NCI-H460 (cell line): Measurements from ENCODE around the gene CTAGE4. TPM values are rescaled to one million over a fixed set of nuclear protein-coding genes. Genes with fewer than 3 reads are reported as not detected.
"Not testable (repeated sequence)": the region's sequence is repeated elsewhere in the genome, so short reads cannot be mapped to it uniquely, and the experiment has no call there.

Experiments
- DNase-seq: peaks from one replicate; pipeline ENCODE4 v3.0.0-alpha.2; 2016; ENCODE audit warnings: low read depth; ENCODE audit errors: extremely low read depth
- polyA plus RNA-seq: library from polyadenylated mRNA; depleted of rRNA; stranded (reverse); fragments of >200 nt; gene quantifications from 2 replicates; pipeline ENCODE4 v1.2.3, GENCODE V29; 2014; cell fraction: nucleus; rRNA removed
- total RNA-seq: library from RNA; depleted of rRNA; stranded (reverse); fragments of >200 nt; shearing (Covaris generic); gene quantifications from 2 replicates; pipeline ENCODE4 v1.2.3, GENCODE V29; 2014; rRNA removed

CTAGE4 gene, protein sequence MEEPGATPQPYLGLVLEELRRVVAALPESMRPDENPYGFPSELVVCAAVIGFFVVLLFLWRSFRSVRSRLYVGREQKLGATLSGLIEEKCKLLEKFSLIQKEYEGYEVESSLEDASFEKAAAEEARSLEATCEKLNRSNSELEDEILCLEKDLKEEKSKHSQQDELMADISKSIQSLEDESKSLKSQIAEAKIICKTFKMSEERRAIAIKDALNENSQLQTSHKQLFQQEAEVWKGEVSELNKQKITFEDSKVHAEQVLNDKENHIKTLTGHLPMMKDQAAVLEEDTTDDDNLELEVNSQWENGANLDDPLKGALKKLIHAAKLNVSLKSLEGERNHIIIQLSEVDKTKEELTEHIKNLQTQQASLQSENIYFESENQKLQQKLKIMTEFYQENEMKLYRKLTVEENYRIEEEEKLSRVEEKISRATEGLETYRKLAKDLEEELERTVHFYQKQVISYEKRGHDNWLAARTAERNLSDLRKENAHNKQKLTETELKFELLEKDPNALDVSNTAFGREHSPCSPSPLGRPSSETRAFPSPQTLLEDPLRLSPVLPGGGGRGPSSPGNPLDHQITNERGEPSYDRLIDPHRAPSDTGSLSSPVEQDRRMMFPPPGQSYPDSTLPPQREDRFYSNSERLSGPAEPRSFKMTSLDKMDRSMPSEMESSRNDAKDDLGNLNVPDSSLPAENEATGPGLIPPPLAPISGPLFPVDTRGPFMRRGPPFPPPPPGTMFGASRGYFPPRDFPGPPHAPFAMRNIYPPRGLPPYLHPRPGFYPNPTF
- 0.12 TPM in 2 replicates for total RNA-seq
- not detected in 2 replicates for polyA plus RNA-seq

DNA sequence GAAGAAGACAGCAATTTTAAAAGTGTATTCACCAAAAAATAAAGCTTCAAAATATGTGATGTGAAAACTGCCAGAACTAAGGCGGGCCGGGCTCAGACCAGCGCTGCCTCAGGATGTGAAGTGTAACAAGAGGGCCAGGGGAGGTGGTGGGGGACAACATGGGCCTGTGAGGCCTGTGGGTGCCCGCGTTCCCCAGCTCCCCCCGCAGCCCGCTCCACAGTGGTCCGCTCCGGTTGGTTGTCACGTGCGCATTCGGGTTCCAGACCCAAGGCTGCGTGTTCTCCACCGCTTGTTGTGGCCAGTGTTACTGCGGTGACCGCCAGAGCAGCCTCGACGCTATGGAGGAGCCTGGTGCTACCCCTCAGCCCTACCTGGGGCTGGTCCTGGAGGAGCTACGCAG is at the start of gene CTAGE4:
TSS of gene CTAGE4 (plus strand) at position 301 of the 400 bp plus-strand sequence. CDS start at position 339, 38 bp downstream.
- not testable (repeated sequence) for DNase-seq

DNA sequence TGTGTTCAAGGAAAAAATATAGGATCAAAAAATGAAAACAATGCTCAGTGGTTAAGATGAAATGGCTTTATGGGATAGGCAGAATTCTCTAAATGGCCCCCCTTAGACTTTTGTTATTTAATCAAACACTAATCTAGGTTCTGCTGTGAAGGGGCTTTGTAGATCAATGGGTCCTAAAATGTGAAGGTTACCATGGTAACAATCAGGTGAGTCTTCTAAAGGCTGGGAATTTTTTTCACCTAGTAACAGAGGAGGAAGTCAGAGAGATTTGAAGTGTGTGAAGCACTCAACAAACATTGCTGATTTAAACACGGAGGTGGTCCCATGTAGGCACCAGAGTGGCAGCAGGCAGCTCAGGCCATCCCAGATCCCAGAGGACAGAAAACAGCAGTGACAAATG is 49.1 kb upstream of the CTAGE4 start:
- no peak for DNase-seq

DNA sequence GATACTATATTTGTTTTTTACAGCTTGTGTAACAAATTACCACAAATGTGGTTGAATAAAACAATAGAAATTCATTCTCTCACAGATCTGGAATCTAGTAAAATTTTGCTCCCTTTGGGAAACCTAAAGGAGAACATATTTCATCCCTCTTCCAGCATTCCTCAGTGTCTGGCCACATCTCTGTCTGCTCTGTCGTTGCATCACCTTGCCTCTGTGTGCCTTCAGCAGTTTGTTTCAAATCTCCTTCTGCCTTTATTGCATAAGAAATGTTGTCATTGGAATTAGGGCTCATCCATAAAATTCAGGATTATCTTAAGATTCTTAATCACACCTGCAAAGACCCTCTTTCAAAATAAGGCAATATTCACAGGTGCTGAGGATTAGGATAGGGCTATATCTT is 45.8 kb upstream of the CTAGE4 start:
- no peak for DNase-seq

DNA sequence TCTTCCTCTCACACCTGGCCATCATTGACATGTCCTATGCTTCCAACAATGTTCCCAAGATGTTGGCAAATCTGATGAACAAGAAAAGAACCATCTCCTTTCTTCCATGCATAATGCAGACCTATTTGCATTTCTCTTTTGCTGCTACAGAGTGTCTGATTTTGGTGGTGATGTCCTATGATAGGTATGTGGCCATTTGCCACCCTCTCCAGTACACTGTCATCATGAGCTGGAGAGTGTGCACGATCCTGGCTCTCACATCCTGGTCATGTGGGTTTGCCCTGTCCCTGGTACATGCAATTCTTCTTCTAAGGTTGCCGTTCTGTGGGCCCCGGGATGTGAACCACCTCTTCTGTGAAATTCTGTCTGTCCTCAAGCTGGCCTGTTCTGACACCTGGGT is 41.1 kb upstream of the CTAGE4 start:
- DNase-seq: no peak

DNA sequence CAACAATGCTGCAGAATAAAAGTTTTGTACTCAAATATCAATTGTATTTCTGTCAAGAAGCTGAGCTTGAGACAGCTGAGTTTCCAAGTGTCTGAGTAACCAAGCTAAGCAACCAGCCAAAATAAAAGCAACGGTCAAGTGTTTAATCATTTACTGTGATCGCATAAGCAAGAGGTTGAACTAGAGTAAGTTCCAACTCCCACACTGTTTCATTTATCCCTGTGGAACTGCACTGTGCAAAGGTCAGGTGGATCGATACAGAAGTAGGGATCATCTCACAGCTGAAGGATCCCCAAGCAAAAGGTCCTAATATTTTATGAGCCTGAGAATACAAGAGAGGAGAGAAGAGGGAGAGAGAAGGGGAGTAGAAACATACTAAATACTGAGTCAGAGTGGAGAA is 38.8 kb upstream of the CTAGE4 start:
- DNase-seq: no peak

DNA sequence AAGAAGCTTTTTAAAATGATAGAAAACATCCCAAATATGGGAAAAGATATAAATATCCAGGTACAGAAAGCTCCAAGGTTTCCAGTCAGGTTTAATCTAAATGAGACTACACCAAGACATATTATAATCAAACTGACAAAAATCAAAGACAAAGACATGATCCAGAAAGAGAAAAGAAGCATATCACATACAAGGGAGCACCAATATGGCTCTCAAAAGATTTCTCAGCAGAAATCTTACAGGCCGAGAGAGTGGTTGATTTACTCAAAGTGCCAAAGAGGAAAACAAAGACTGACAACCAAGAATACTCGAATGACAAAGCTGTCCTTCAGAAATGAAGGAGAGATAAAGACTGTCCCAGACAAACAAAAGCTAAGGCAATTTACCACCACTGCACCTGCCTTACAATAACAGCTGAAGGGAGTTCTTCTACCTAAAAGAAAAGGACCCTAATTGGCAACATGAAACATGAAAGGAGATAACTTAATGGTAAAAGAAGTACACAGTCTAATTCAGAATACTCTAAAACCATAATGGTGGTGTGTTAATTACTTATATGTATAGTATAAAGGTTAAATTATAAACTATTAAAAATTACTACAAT is 34.9 kb upstream of the CTAGE4 start:
- DNase-seq: no peak

DNA sequence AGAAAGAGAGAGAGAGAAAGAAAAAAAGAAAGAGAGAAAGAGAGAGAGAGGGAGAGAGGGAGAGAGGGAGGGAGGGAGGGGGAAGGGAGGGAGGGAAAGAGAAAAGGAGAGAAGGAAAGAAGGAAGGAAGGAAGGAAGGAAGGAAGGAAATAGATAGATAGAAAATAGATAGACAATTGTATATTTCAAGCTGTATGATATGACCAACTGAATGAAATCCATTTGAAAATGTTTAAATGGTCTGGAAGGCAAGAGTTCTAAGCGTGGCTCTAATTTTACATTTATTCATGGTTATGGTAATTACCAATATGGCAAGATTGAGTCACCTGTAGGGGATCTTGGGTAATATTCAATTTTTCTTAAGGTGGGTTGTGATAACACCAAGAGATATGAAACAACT is 24.4 kb upstream of the CTAGE4 start:
- DNase-seq: no peak

DNA sequence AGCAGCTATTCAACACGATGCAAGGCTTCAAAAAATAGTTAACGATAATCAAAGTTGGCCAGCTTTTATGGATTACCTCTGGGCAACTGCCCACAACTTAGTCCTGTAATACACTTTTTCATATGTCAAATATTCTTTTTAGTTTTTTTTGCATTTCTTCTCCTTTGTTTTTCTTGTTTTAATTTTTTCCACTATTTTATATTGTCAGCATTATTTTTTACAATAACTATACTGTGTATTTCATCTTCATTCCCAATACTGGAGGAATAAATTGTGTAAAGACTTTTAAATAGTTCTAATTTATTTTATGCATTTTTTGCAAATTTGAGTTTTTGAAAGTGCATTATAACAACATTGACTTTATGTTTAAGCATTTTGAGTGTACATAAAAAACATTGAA is 18.5 kb upstream of the CTAGE4 start:
- DNase-seq: no peak

DNA sequence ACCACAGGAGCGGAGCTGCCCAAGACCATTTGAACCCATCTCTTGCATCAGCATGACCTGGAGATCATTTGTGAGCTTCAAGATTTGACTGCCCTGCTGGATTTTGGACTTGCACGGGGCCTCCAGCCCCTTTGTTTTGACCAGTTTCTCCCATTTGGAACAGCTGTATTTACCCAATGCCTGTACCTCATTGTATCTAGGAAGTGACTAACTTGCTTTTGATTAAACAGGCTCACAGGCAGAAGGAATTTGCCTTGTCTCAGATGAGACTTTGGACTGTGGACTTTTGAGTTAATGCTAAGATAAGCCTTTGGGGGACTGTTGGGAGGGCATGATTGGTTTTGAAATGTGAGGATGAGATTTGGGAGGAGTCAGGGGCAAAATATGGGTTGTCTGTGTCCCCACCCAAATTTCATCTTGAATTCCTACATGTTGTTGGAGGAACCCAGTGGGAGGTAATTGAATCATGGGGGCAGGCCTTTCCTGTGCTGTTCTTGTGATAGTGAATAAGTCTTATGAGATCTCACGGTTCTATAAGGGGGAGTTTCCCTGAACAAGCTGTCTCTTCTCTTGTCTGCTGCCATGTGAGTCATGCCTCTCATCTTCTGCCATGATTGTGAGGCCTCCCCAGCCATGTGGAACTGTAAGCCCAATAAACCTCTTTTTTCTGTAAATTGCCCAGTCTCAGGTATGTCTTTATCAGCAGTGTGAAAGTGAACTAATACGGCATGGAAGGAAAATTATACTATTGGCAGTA is 11.5 kb upstream of the CTAGE4 start:
- DNase-seq: not testable (repeated sequence)

DNA sequence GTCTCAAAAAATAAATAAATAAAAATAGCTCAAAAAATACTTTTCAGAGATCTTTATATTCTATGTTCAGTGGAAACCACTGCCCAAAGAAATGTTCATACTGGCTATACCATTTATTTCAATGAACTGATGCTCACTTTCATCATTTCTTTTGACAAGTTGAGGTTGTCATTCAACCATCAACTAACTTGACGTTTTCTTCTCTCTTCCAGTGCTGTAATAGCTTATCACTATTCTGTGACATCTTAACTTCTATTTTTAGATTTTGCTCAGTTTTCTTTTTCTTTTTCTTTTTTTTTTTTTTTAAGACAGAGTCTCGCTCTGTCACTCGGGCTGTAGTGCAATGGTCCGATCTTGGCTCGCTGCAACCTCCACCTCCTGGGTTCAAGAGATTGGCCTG is 8.7 kb upstream of the CTAGE4 start:
- no peak for DNase-seq

DNA sequence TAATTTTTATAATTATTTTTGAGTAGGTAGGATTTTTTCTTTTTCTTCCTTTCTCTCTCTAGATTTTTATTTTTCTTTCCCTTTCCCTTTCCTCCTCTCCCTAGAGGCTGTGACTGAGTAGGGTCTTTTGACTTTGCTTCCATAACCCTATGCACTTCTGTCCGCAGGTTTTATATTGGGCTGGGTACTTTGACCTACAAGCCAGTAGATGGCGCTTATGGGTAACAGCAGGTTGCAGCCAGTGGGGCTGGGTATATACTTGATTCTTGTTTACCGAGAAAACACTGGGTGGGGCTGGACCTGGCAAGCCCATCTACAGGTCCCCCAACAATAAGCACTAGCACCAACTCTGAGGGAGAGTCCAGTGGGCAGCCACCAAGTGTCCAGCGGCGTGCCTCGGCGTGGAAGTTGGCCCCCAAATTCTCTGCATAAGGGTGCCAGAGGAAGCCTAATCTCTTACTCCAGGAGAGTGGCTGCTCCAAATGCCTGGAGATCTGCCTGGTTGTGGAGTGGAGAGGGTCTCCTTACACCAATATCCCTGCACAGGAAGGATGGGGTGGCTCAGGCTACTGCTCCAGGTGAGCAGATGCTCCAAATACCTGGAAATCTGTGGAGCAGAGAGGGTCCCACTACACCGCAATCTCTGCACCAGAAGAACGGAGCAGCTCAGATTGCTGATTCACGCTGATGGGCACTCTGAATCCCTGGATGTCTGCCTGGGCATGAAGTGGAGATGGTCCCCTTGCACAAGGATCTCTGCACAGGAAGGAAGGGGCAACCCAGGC is 4.7 kb upstream of the CTAGE4 start:
- not testable (repeated sequence) for DNase-seq

DNA sequence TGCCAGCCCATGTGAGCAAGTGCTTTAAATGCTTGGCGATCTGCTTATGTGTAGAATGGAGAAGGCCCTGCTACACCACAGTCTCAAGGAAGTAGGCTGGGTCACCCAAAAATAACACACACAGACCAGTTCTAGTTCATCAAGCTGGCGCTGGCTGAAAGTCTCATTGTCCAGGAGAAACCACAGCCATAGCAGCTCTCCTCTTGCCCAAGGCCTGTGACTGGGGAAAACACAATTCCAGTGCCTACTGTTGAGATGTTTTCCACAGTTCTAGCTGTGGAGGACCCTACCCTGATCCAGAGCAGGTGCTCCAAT is 4.1 kb upstream of the CTAGE4 start:
- DNase-seq: not testable (repeated sequence)

DNA sequence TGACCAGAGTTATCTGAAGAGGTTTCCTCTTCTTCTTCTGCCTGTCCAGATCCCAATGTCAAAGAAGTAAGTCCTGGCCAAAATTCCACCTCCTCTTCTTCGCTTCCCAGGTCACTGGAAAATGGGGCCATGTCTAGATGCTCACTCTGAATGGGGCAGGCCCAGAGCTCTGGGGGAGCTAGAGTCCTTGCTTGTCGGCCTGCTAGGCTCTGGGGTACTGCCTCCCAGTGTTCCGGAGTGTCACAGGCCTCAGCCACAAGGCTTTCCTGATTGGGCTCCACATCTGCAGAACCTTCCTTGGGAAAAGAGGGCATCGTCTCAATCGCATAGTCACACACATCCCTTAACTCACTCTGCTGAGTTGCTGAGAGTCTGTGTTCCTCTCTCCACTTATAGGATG is 4.6 kb downstream of the CTAGE4 start:
- not testable (repeated sequence) for DNase-seq

DNA sequence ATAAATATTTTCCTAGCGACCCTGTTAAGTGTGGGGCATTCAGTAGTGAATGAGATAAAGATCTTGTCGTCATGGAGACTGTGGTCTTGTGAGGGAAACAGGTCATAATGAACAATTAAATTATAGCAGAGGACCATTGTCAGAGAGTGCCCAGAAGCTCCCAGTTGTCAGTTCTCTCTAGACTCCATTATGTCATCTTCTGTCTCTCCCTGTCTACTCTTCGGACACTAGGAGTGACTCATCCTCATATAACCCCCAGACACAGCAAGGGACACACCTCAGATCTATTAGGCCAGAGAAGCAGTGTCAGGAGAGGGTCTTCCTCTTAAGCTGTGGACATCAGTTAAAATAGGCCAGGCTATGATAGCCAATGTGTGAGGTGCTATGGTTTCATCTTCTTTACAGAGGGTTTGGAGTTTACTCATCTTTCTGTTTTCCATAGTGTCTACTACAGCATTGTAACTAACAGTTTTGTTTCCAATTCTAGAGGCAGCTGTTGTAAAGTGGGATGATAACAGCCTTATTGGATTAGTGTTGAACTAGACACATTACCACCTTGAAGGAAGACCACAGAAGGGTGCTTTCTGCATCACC is 5.4 kb downstream of the CTAGE4 start:
- DNase-seq: not testable (repeated sequence)

DNA sequence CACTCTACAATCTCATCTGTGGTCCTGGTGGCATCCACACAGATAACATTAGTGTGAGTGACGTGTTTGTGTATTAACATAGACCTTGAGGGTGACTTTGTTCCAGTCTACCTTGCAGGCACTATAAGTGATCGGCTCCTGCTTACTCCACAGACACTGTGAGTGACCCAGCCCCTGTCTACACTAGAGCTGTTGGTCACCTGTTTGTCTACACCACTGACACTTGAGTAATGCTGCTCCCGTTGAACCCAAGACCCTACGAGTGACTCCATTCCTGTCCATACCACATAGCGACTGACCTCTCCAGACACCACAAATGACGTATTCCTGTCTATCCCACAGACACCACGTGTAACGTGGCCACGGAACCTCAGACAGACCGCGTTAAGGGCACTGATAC is 10.5 kb downstream of the CTAGE4 start:
- not testable (repeated sequence) for DNase-seq

DNA sequence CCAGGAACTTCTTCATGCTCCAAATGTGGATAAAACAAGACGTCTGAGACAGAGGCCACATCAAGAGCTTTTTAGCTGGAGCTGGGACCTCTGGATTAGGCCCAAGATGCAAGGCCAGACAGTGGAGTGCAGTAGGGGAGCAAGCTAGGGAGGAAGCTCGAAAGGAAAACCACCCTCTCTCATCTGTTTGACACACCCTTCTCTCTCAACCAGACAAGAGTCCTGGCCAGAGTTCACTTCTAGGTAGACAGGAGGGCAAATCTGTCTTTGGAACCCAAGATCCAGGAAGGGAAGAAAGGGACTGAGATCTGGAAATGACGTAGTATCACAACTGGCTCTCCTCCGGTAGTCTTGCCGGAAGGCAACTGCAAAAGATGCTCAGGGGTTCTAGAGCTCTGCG is 11.2 kb downstream of the CTAGE4 start:
- not testable (repeated sequence) for DNase-seq

DNA sequence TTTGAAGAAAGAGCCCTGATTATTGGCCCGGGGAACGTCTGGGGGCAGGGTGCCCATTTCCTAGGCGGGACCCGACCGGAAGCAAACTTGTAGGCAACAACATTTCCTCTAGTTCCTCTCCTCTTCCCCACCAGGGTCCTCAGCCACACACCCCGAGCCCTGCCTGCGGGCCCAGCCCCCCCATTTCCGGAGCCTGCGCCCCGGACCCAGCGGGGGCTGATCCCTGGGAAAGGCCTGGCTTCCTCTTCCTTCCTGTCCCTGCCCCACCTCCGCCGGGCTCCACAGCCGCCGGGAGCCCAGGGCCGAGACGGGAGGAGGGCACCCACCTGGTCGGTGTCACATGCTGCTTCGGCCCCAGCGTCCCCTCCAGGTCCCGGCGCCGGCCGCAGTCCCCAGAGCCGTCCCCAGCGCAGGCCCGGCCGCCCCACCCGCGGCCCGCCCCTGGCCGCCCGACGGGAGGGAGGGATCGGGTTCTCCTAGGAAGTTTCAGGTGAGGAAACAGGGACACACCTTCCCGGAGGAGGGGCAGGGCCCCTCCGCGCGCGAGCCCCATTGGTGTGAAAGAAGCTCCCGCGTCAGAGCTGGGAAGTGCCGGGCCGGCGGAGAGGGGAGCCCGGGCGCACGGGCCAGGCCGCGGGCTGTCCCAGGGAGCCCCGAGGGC is 12.1 kb downstream of the CTAGE4 start, which contains the start of gene ARHGEF35:
TSS of gene ARHGEF35 (minus strand) at position 622 of the 661 bp plus-strand sequence. CDS start 7,450 bp downstream, outside the sequence.
- not testable (repeated sequence) for DNase-seq

DNA sequence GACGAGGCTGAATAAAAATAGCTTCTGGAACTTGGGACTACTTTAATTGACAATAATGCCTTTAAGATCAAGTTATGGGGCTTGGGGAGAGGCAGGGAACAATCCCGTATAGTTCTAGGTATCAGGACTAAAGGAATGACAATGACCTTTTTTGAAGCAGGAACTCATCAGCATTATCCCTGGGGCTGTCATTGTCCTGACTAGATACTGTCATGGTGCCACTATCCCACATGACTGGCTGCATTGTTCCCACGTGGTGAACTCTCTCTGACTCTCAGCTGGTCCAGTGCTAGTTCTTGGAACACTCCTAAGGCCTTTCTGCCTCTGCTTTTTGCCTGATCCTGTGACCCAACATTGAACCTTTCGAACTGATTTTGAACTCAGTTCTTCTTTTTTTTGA is 15.7 kb downstream of the CTAGE4 start:
- not testable (repeated sequence) for DNase-seq

DNA sequence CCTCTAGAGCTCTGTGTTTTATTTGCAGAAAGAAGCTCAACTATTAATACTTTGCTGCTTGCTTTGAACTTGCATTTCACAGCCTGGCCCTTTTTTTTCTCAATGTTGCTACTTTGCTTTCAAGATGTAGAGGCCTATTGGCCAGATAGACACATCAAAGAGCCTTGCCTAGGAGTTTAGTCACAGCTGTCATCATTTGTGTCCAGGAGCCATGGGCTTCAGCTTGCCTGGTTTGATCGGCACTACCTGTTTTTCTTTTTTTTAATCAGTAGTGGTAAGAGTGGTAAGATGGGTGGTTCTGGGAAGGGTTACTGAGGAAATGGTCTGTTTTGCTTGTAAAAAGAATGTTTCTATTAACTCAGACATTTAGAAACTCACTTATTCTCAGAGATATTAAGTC is 18.7 kb downstream of the CTAGE4 start:
- not testable (repeated sequence) for DNase-seq
